K562 (cell line): ENCODE results near the gene FGF14. TPM values are rescaled to one million over a fixed set of nuclear protein-coding genes. Genes with fewer than 3 reads are reported as not detected.

Source experiments
- ATAC-seq: fragments of 200-7000 bp; cut with Tn5 transposase; 3 replicates; pipeline ENCODE4 v1.9.1; 2020; ENCODE audit warnings: moderate library complexity
- BruUV-seq: library from RNA; stranded (reverse); fragments of 400-500 nt; replicated peaks from 2 replicates; lab custom pipeline; 2021; lab: Mats Ljungman, UMichigan
- CTCF ChIA-PET: fragments of 300-600 bp; formaldehyde crosslinking; extraction: SDS; loops from one replicate; lab custom pipeline; 2021; ENCODE audit warnings: low intra/inter-chr PET ratio; lab: Yijun Ruan, JAX
- POLR2A ChIA-PET: fragments of 300-600, 350-650 bp; sonication (Branson Sonifier 250); formaldehyde crosslinking; extraction: SDS; loops from one replicate; lab custom pipeline; 2021; ENCODE audit warnings: antibody characterized with exemption, inconsistent platforms; lab: Yijun Ruan, JAX
- DNase-seq, 4 experiments: peaks; one replicate each; pipeline versions ENCODE4 v3.0.0 to v3.0.0-alpha.2; 2011 to 2018; ENCODE audit warnings: low spot score in 3 of 4, mixed read lengths in 3 of 4; ENCODE audit errors: extremely low read depth in 1 of 4
- FAIRE-seq: peaks from 2 replicates; lab custom pipeline; 2011; peaks lifted over from hg19 to GRCh38; lab: Jason Lieb, UNC
- H2AFZ ChIP-seq: 2 replicates; pipeline ENCODE4 v1.6.0; 2011; ENCODE audit warnings: low read depth, low read length, control low read depth, inconsistent platforms
- H3K27ac ChIP-seq: fragments of 200-600 bp; 3 replicates; pipeline ENCODE4 v1.8.0; 2011; ENCODE audit warnings: low read depth, mild to moderate bottlenecking, control low read depth, inconsistent platforms, low read length, moderate library complexity, mixed read lengths; ENCODE audit errors: extremely low read depth
- H3K27me3 ChIP-seq, 2 experiments: fragments of 300-600 bp in 1 of 2; 2 replicates in 1 of 2; 3 replicates in 1 of 2; pipeline versions ENCODE4 v1.6.0 to v1.8.0; 2011; ENCODE audit warnings: inconsistent platforms in 2 of 2, low read length in 2 of 2, mild to moderate bottlenecking in 1 of 2, mixed read lengths in 1 of 2, moderate library complexity in 1 of 2; ENCODE audit not compliant: control insufficient read depth in 2 of 2, insufficient read depth in 2 of 2
- H3K36me3 ChIP-seq: fragments of 300-600 bp; 3 replicates; pipeline ENCODE4 v1.8.0; 2011; ENCODE audit warnings: mild to moderate bottlenecking, low read length, inconsistent platforms; ENCODE audit not compliant: control insufficient read depth, insufficient read depth
- H3K4me1 ChIP-seq, 2 experiments: fragments of 200-600 bp in 1 of 2; replicated peaks in 1 of 2; 2 replicates in 1 of 2; 3 replicates in 1 of 2; pipeline versions ENCODE4 v1.5.1 to v1.8.0; 2011; ENCODE audit warnings: inconsistent platforms in 2 of 2, low read length in 2 of 2, mild to moderate bottlenecking in 1 of 2, mixed read lengths in 1 of 2, moderate library complexity in 1 of 2; ENCODE audit not compliant: control insufficient read depth in 2 of 2, insufficient read depth in 2 of 2
- H3K4me2 ChIP-seq: 2 replicates; pipeline ENCODE4 v1.6.1; 2011; ENCODE audit warnings: low read length, control low read depth, inconsistent platforms, mixed read lengths; ENCODE audit not compliant: insufficient read depth
- H3K4me3 ChIP-seq: fragments of 200-600 bp; sonication (generic), shearing (Covaris generic); 2 replicates; pipeline ENCODE4 v1.5.1; 2016; ENCODE audit warnings: control low read depth, inconsistent platforms
- H3K79me2 ChIP-seq: fragments of 200-600 bp; 3 replicates; pipeline ENCODE4 v1.8.0; 2011; ENCODE audit warnings: low read length, inconsistent platforms; ENCODE audit not compliant: control insufficient read depth, insufficient read depth
- H3K9ac ChIP-seq, 2 experiments: 2 replicates each; pipeline versions ENCODE4 v1.6.0 to v1.6.1; 2011; ENCODE audit warnings: low read depth in 2 of 2, low read length in 2 of 2, control low read depth in 1 of 2, inconsistent platforms in 1 of 2, mild to moderate bottlenecking in 1 of 2, mixed read lengths in 1 of 2; ENCODE audit not compliant: insufficient read depth in 1 of 2
- H3K9me1 ChIP-seq: one replicate; pipeline ENCODE4 v1.6.0; 2011; ENCODE audit warnings: inconsistent platforms, mild to moderate bottlenecking, low read length, moderate library complexity; ENCODE audit not compliant: control insufficient read depth, insufficient read depth
- H3K9me3 ChIP-seq: replicated peaks from 2 replicates; pipeline ENCODE4 v1.5.1; 2011; ENCODE audit warnings: low read depth, low read length, inconsistent platforms; ENCODE audit not compliant: control insufficient read depth, insufficient read depth
- H4K20me1 ChIP-seq: replicated peaks from 2 replicates; pipeline ENCODE4 v1.6.1; 2011; ENCODE audit warnings: low read length, inconsistent platforms, mixed read lengths; ENCODE audit not compliant: control insufficient read depth, insufficient read depth
- PRPF4 ChIP-seq: fragments of 200-400 bp; formaldehyde crosslinking; IDR thresholded peaks from one replicate; pipeline ENCODE4 v1.6.1; 2017; ENCODE audit warnings: low read length, low read depth, mild to moderate bottlenecking; ENCODE audit not compliant: insufficient read depth, poor library complexity, severe bottlenecking
- TAF1 ChIP-seq: IDR thresholded peaks from 2 replicates; pipeline ENCODE4 v1.6.1; 2011; ENCODE audit warnings: mild to moderate bottlenecking, low read length, moderate library complexity; ENCODE audit not compliant: insufficient read depth, control insufficient read depth, severe bottlenecking; ENCODE audit errors: extremely low read depth
- ZMIZ1 ChIP-seq, 2 experiments: fragments of 150-350 bp in 1 of 2; IDR thresholded peaks; 2 replicates each; pipeline ENCODE4 v1.6.1; 2012 to 2016; ENCODE audit warnings: low read depth in 2 of 2, low read length in 2 of 2, mild to moderate bottlenecking in 1 of 2, moderate library complexity in 1 of 2
- ZNF212 ChIP-seq: fragments of 450-650 bp; formaldehyde crosslinking; IDR thresholded peaks from 2 replicates; pipeline ENCODE4 v1.4.0; 2020; ENCODE audit warnings: mild to moderate bottlenecking
- WGBS: fragments of 100-300 bp; shearing (Covaris generic); methylation state at CpG from one replicate; pipeline ENCODE4 v1.1.6; 2016; ENCODE audit warnings: low coverage, mixed read lengths; ENCODE audit not compliant: insufficient coverage; ENCODE audit errors: missing lambda C conversion rate; 5-methylcytosine and 5-hydroxymethylcytosine counted together
- in situ Hi-C: fragments of 300-500 bp; cut with MboI; formaldehyde crosslinking; loops from 4 replicates; pipeline ENCODE4 v1.15.0; 2018; ENCODE audit warnings: inconsistent platforms, mixed read lengths
- intact Hi-C: fragments of 100-400 bp; cut with micrococcal nuclease; formaldehyde crosslinking; loops from 2 replicates; pipeline ENCODE4 v1.14.2; 2022
- polyA plus RNA-seq, 8 experiments: library from polyadenylated mRNA; depleted of rRNA in 4 of 8; stranded (reverse) in 5 of 8; unstranded in 3 of 8; fragments of >200 nt; fragmentation: Nextera tagmentation in 2 of 8; fragmentation: Illumina TruSeq in 1 of 8; extraction: Ambion mirVana in 2 of 8; extraction: Trizol in 1 of 8; gene quantifications; 2 replicates each; pipeline versions ENCODE4 v1.2.1 to v1.2.3, GENCODE V29; 2011 to 2014; ENCODE audit warnings: inconsistent platforms in 1 of 8, missing spikeins in 1 of 8
- total RNA-seq, 7 experiments: library from RNA; depleted of rRNA in 6 of 7; stranded (reverse); fragments of >200 nt in 6 of 7; fragmentation: Illumina TruSeq in 2 of 7; extraction: Trizol in 2 of 7; gene quantifications; 2 replicates each; pipeline versions ENCODE4 v1.2.1 to v1.2.3, GENCODE V29; 2011 to 2021; ENCODE audit warnings: low replicate concordance in 1 of 7
- TF ChIP-seq, protein P1 (sequence below): fragments of 450-650 bp; formaldehyde crosslinking; IDR thresholded peaks from 2 replicates; pipeline ENCODE4 v1.4.0; 2020; ENCODE audit warnings: mild to moderate bottlenecking, mixed read lengths
- TF ChIP-seq, protein P2 (sequence below), 3 experiments: IDR thresholded peaks in 2 of 3; conservative IDR thresholded peaks in 1 of 3; 2 replicates each; pipeline ENCODE4 v1.5.1; 2011 to 2012; ENCODE audit warnings: low read length in 3 of 3, mild to moderate bottlenecking in 3 of 3, control low read depth in 2 of 3, improper control_type of control experiment in 1 of 3, inconsistent platforms in 1 of 3, low read depth in 1 of 3, mixed read lengths in 1 of 3, moderate library complexity in 1 of 3; ENCODE audit not compliant: insufficient read depth in 2 of 3

Gene FGF14
- total and polyA plus RNA-seq, 9 of the 15 experiments (the other 6 are each of a cell fraction or from before 2014, with no cell fraction given), result not detected

GRCh38 chr13:102395174-102395573 is 6.7 kb downstream of the FGF14 start:
- intact Hi-C loops, result loop anchor here (10.0 kb wide), 1 partner anchor 150 kb away; no protein-coding TSS in a partner anchor
- Histone ChIP-seq H4K20me1 (no peaks in the 10 kb centered on the region), H3K9me1 (no peaks in the 10 kb centered on the region), H2AFZ (0 out of 2 replicates have a peak overlapping the region, but pooled peaks have one; percentile 84), H3K36me3 (no peaks in the 10 kb centered on the region), H3K27me3 (peaks cover 0 to 2% of the 10 kb centered on the region in 2 experiments; a peak in 1 of 5 replicates), H3K4me2 (0 out of 2 replicates have a peak overlapping the region, but pooled peaks have one; percentile 65), H3K79me2 (no peaks in the 10 kb centered on the region), H3K27ac (no peak overlapping the region), H3K9ac (no peak overlapping the region), H3K9me3 (no peaks in the 10 kb centered on the region), H3K4me3 (no peak overlapping the region), H3K4me1 (peaks cover 0 to 14% of the 10 kb centered on the region in 2 experiments; a peak in 2 of 5 replicates)
- ATAC-seq (no peak), DNase-seq (no peak), FAIRE-seq (no peak)
- TF ChIP-seq, protein P1, sequence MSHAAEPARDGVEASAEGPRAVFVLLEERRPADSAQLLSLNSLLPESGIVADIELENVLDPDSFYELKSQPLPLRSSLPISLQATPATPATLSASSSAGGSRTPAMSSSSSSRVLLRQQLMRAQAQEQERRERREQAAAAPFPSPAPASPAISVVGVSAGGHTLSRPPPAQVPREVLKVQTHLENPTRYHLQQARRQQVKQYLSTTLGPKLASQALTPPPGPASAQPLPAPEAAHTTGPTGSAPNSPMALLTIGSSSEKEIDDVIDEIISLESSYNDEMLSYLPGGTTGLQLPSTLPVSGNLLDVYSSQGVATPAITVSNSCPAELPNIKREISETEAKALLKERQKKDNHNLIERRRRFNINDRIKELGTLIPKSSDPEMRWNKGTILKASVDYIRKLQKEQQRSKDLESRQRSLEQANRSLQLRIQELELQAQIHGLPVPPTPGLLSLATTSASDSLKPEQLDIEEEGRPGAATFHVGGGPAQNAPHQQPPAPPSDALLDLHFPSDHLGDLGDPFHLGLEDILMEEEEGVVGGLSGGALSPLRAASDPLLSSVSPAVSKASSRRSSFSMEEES, result no peak
- no peak for TF ChIP-seq TAF1
- TF ChIP-seq, protein P2, sequence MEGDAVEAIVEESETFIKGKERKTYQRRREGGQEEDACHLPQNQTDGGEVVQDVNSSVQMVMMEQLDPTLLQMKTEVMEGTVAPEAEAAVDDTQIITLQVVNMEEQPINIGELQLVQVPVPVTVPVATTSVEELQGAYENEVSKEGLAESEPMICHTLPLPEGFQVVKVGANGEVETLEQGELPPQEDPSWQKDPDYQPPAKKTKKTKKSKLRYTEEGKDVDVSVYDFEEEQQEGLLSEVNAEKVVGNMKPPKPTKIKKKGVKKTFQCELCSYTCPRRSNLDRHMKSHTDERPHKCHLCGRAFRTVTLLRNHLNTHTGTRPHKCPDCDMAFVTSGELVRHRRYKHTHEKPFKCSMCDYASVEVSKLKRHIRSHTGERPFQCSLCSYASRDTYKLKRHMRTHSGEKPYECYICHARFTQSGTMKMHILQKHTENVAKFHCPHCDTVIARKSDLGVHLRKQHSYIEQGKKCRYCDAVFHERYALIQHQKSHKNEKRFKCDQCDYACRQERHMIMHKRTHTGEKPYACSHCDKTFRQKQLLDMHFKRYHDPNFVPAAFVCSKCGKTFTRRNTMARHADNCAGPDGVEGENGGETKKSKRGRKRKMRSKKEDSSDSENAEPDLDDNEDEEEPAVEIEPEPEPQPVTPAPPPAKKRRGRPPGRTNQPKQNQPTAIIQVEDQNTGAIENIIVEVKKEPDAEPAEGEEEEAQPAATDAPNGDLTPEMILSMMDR (IDR thresholded peaks at IDR 0.05 in 2 of 3, conservative IDR thresholded peaks at IDR 0.05 in 1 of 3; ENCODE audit: insufficient read depth in 2 of 3, low read depth in 1 of 3, low read length in 3 of 3), result no peak
- no peak for TF ChIP-seq ZNF212
- no peak for TF ChIP-seq PRPF4
- TF ChIP-seq ZMIZ1 (IDR thresholded peaks at IDR 0.05; ENCODE audit: low read depth in 2 of 2, low read length in 2 of 2), result no peak
- in situ Hi-C loops, result no loop called here
- POLR2A ChIA-PET, result no interaction called here
- BruUV-seq, result no TSS peak
- 29% methylated on average over 10 of the region's 10 CpGs for WGBS
- CTCF ChIA-PET, result no interaction called here
